Neutrophil (primary cell): ENCODE measurements around the gene UNC50.

Experiments
- H3K27ac ChIP-seq: fragments of 200-600 bp; sonication (generic); 2 replicates; pipeline ENCODE4 v1.5.1; 2016; ENCODE audit warnings: mild to moderate bottlenecking, moderate library complexity
- H3K27me3 ChIP-seq: fragments of 200-600 bp; sonication (generic); 2 replicates; pipeline ENCODE4 v1.6.0; 2016; ENCODE audit warnings: mild to moderate bottlenecking
- H3K36me3 ChIP-seq: fragments of 200-600 bp; sonication (generic); 2 replicates; pipeline ENCODE4 v1.5.1; 2017
- H3K4me1 ChIP-seq, 2 experiments: fragments of 200-600 bp in 1 of 2; sonication (generic) in 1 of 2; 1 replicate in 1 of 2; 2 replicates in 1 of 2; pipeline versions ENCODE4 v1.5.1 to v1.6.1; 2013 to 2016; ENCODE audit warnings: low read depth in 1 of 2, low read length in 1 of 2, mild to moderate bottlenecking in 1 of 2, moderate library complexity in 1 of 2; ENCODE audit not compliant: control insufficient read depth in 1 of 2, insufficient read depth in 1 of 2
- H3K4me3 ChIP-seq, 2 experiments: fragments of 200-600 bp in 1 of 2; sonication (generic) in 1 of 2; 1 replicate in 1 of 2; 2 replicates in 1 of 2; pipeline ENCODE4 v1.5.1; 2013 to 2016; ENCODE audit warnings: low read depth in 1 of 2, low read length in 1 of 2, mild to moderate bottlenecking in 1 of 2, moderate library complexity in 1 of 2
- H3K9me3 ChIP-seq: fragments of 200-600 bp; sonication (generic); 2 replicates; pipeline ENCODE4 v1.5.1; 2016
- TF ChIP-seq, protein P1 (sequence below): fragments of 200-600 bp; sonication (generic); IDR thresholded peaks from 2 replicates; pipeline ENCODE4 v1.5.1; 2016; ENCODE audit warnings: antibody characterized with exemption

The UNC50 gene

DNA sequence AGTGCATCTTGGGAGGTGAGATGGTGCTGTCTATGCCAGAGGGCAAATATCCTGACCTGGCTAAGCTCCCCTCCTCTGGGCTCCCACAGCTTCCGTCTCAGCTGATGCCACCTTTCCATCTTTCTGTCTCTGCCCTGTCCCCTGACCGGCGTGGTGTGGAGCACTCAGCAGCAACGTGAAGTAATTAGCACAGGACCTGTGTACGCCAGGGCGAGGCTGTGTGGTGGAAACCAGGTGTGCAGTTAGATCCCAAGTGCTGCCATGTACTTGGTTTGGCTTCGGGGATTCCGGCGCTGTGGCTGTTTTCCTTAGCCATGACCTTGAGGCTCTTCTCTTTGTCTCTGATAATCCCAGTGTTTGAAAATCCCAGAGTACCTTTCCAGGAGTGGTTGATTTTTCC is 36.6 kb upstream of the UNC50 start:
- Histone ChIP-seq H3K27me3 (no peaks in the 10 kb centered on the region), H3K9me3 (no peaks in the 10 kb centered on the region), H3K4me1 (no peaks in the 10 kb centered on the region), H3K27ac (no peak overlapping the region), H3K4me3 (no peak overlapping the region), H3K36me3 (peaks cover 100% of the 10 kb centered on the region)
- TF ChIP-seq, protein P1, sequence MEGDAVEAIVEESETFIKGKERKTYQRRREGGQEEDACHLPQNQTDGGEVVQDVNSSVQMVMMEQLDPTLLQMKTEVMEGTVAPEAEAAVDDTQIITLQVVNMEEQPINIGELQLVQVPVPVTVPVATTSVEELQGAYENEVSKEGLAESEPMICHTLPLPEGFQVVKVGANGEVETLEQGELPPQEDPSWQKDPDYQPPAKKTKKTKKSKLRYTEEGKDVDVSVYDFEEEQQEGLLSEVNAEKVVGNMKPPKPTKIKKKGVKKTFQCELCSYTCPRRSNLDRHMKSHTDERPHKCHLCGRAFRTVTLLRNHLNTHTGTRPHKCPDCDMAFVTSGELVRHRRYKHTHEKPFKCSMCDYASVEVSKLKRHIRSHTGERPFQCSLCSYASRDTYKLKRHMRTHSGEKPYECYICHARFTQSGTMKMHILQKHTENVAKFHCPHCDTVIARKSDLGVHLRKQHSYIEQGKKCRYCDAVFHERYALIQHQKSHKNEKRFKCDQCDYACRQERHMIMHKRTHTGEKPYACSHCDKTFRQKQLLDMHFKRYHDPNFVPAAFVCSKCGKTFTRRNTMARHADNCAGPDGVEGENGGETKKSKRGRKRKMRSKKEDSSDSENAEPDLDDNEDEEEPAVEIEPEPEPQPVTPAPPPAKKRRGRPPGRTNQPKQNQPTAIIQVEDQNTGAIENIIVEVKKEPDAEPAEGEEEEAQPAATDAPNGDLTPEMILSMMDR, result no peak

DNA sequence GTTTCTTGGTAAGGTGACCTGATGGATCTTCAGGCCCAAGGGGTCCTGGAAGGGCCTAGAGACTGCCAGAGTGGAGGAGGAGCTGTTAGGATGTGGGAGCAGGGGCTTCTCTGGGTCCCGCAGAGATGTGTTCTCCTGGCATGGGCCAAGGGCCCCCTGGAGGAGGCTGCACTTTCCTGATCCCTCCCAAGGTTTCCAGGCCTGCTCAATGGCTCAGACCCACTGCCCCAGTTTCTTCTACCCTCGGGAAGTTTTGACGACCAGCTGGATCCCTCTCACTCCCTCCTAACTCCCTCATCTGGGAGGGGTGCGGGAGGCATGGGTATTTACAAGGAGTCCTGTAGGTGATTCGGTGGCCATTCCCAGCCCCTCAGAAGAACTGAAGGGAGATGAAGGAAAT is 36.2 kb upstream of the UNC50 start:
- H3K36me3 ChIP-seq, result peaks cover 100% of the 10 kb centered on the region
- TF ChIP-seq, protein P1, result no peak
- no peaks in the 10 kb centered on the region for H3K4me1 ChIP-seq
- no peaks in the 10 kb centered on the region for H3K9me3 ChIP-seq
- no peak overlapping the region for H3K27ac ChIP-seq
- H3K4me3 ChIP-seq, result no peak overlapping the region
- H3K27me3 ChIP-seq, result no peaks in the 10 kb centered on the region

DNA sequence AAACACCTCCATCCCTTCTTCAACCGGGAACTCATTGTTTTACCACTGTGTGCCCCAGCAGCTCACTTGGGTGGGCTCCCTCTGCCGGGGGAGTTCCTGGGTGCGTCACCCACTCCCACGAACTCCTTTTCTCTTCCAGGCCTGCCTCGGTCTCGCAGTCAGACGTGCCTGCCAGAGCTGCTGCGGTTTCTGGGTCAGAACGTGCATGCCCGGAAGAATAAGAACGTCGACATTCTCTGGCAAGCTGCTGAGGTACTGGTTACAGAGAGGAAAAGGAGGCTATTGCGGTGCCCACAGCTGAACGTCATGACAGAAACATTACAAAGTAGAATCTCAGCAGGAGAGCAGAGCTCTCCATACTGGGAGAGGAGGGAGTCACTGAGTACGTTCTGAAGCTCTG is 35.7 kb upstream of the UNC50 start:
- peaks cover 100% of the 10 kb centered on the region for H3K36me3 ChIP-seq
- TF ChIP-seq, protein P1, result no peak

DNA sequence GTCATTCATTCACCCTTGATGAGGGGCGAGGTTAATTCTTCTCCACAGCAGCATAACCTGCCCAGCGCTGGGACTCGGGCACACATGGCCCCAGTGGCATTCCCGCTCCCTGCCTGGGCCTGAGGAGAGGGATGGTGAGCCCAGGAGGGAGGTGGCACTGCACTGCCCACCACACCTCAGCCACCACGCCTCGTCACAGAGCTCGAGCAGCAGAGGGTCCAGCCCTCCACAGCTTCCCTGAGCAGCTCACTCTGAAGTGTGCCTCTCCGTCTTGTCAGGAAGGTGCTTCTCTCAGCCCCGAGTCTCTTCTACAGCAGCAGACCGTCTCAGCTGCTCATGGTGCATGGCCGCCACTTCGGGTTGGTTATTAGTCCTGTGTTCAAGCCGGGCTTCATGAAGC is 35.0 kb upstream of the UNC50 start:
- Histone ChIP-seq H3K9me3 (no peaks in the 10 kb centered on the region), H3K27ac (no peak overlapping the region), H3K4me3 (no peak overlapping the region), H3K36me3 (peaks cover 100% of the 10 kb centered on the region), H3K4me1 (no peaks in the 10 kb centered on the region), H3K27me3 (no peaks in the 10 kb centered on the region)
- TF ChIP-seq, protein P1, result no peak

More for the DNA sequence above, 35.7 kb upstream of the UNC50 start:
- H3K4me1 ChIP-seq, result no peaks in the 10 kb centered on the region
- no peaks in the 10 kb centered on the region for H3K27me3 ChIP-seq
- H3K27ac ChIP-seq, result no peak overlapping the region
- no peak overlapping the region for H3K4me3 ChIP-seq
- no peaks in the 10 kb centered on the region for H3K9me3 ChIP-seq

DNA sequence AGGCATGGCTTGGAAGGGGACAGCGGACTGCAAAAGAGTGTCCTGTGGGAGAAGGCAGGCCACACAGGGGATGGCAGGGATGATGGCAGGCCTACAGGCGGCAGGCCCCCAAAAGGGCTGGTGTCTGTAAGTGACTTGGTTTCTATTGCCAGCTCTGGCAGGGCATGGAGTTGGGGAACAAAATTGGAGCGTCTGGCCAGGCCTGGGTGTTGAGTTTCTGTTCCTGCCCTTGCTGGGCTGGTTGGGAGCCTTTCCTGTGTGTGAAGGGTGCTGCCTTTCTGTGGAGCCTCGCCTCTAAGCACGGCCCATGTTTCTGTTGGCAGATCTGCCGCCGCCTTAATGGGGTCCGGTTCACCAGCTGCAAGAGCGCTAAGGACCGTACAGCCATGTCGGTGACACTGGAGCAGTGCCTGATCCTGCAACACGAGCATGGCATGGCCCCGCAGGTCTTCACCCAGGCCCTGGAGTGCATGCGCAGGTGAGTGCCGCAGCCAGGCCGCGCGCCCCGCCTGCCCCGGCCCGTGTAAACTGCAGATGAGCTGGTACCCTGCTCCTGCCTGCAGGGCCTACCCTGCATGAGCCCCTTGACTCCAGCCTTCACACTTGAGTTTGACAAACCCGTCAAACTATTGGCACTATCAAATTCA is 31.6 kb upstream of the UNC50 start:
- no peak overlapping the region for H3K4me3 ChIP-seq
- H3K27ac ChIP-seq, result no peak overlapping the region
- peaks cover 98% of the 10 kb centered on the region for H3K36me3 ChIP-seq
- no peaks in the 10 kb centered on the region for H3K27me3 ChIP-seq
- H3K9me3 ChIP-seq, result no peaks in the 10 kb centered on the region
- no peaks in the 10 kb centered on the region for H3K4me1 ChIP-seq
- TF ChIP-seq, protein P1, result no peak
